ENCODE results near the gene TAX1BP3. TPM values are rescaled to one million over a fixed set of nuclear protein-coding genes. Genes with fewer than 3 reads are reported as not detected.

The TAX1BP3 gene
- total and polyA plus RNA-seq, 9 of the 15 experiments (the other 6 are each of a cell fraction or from before 2014, with no cell fraction given) = 0.99 to 14.5 (median 6.2) TPM

GRCh38 chr17:3639981-3640596 is 28.3 kb downstream of the TAX1BP3 start (continued):
- TF ChIP-seq USF1 (CRISPR knock-in tag; IDR thresholded peaks at IDR 0.05) (peak; percentile 66), HDAC2 (IDR thresholded peaks at IDR 0.05) (peak; percentile 89), ILF3 (IDR thresholded peaks at IDR 0.05; ENCODE audit: borderline replicate concordance) (no peak), ESRRA (IDR thresholded peaks at IDR 0.05; ENCODE audit: borderline replicate concordance, low read depth) (peak; percentile 67; the same call in 1 of the 2 replicates), RNF2 (IDR thresholded peaks at IDR 0.05) (peak; percentile 55; the same call in 1 of the 2 replicates), NCOA1 (IDR thresholded peaks at IDR 0.05; ENCODE audit: low read depth) (peak; percentile 37; the same call in 1 of the 2 replicates), FOXM1 (IDR thresholded peaks at IDR 0.05; ENCODE audit: low read depth) (peak; percentile 30; the same call in 1 of the 2 replicates), FOXM1 (CRISPR knock-in tag; IDR thresholded peaks at IDR 0.05; ENCODE audit: low read depth) (no peak), NFRKB (IDR thresholded peaks at IDR 0.05; ENCODE audit: low read depth) (0 out of 2 replicates have a peak, but pooled peaks have one; percentile 50), ZNF407 (IDR thresholded peaks at IDR 0.05; ENCODE audit: low read depth) (no peak), MCM2 (IDR thresholded peaks at IDR 0.05; ENCODE audit: low read depth) (no peak), CTCF (IDR thresholded peaks at IDR 0.05 in 2 of 3, conservative IDR thresholded peaks at IDR 0.05 in 1 of 3; ENCODE audit: insufficient read depth in 2 of 3, low read depth in 1 of 3, low read length in 3 of 3) (peak in 1 of 3 experiments; percentile 8; a peak in 1 of 6 replicates), PHTF2 (CRISPR knock-in tag; IDR thresholded peaks at IDR 0.05) (no peak)

Data from K562 (cell line).